ENCODE results near the gene WDR1.

WDR1 gene

GRCh38 chr4:10113362-10114047, 3.1 kb downstream of the WDR1 start:
- DNase-seq (ENCODE audit: low read depth): no peak

- DNase-seq (ENCODE audit: low read depth): no peak
Measured at GRCh38 chr4:10112658-10113284, 3.8 kb downstream of the WDR1 start.

DNA sequence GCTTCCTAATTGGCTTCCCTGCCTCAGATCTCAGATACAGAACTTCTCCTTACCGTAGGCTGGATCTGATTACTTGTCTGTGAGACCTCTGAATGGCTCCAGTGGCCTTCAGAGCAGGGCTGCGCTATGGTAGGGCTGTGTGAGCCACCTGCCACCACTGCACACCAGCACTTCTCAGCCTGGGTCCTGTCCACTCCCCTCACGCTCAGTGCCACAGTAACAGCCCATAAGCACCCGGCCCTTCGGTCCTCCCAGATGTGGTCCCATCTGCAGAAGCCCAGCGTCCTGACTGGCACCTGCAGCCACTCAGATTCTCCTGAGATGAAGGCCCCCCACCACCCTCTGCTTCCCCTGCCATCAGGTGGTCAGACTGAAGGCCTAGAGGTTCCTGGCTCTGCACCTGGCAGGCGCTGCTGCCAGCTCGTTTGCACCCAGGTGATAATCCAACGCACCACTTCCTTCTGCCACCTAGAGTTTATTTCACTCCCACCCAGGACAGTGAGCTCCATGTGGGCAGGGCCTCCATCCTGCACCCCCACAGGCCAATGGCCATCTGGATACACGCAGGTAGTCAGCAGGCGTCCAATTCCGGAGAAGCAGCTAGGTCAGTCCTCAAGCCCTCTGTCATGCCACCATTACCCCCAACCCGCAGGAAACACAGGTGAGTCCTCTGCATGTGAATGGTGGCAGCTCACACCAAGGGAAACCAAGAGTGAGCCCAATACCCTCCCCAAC, 5.4 kb downstream of the WDR1 start:
- DNase-seq (ENCODE audit: low read depth): no peak

GRCh38 chr4:10109995-10110670, 6.5 kb downstream of the WDR1 start:
- DNase-seq (ENCODE audit: low read depth): no peak

DNA sequence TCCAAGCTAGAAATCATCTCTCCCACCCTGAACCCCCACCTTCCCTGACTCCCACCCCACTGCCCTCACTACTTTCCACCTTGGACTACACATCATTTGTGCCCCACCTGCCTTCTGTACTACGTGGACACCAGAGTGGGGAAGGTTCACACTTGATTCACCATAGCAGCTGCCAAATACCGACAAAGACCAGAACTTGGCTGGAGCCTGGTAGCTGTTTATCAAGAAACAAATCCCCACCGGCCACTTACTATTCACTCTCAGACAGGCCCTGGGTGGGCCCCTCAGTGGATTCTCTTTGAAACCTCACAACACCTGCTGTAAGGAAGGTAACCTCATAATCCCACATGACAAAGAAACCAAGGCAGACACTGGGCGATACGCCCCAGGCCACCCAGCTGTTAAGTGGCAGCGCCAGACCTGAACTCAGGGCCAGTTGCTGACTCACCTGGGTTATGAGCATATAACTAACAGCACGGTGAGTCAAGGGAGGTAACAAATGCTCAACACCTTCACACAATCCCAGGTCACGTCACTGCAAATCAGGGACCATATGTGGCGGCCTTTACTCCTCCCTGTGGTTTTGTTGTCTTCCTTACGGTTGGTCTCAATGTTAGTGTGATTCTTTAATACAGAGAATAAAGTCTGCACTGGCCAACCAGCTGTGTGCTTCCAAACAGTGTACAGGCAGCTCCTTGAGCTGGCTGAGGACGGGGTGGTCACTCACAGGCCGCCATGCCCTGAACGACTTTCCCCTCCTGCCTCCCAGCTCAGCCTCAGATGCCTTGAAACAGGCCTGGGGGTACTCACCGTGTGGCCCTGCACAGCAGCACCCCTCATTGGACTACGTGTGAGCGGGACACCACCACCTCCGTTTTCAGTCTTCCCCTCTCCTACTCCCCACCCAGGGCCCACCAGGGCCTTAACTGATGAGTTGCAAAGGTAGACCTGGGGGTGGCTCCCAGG, 7.5 kb downstream of the WDR1 start:
- no peak for DNase-seq (ENCODE audit: low read depth)

- DNase-seq (ENCODE audit: low read depth): no peak
Measured at GRCh38 chr4:10108391-10108790, 8.2 kb downstream of the WDR1 start.

DNA sequence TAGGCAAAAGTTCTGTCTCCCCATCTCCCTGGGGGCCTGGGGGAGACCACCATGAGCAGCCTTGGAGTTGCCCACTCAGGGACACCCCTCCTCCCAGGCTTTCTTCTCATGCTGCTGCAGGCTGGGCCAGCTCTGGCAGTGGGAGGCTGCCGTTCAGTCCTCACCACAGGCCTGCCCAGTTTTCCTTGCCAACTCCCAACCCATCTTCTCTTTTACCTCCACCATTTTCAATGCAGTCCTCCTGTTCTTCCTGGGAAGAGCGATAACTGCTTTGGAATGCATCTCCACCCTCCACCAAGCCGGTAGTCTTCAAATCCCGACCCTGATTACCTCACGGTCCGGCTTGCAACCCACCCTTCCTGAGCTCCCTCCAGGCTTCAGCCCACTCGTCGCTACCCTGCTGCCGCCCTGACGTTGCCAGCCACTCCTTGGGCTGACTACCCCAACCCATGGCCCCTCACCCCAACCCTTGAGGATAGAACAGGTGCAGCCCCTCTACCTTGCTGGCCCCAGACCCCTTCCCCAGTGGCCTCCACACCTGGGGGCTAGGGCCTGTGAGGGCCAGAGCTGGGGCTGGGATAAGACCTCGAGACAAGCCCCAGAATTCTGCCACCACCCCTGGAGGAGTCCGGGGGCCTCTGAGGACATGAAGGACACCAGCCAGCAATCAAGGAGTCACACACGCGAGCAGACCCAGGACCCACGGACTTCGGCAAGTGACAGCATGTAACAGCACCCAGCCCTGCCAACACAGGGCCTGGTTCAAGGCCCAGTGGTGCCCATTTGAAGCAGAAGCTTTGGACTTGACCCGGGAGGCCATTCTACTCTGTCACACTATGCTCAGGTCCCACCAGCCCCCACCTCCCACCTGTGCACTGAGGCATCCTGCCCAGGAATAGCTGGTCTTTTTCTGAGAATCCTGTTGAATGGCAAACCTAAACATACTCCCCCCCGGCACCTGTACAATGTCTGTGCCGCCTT, 9.2 kb downstream of the WDR1 start:
- no peak for DNase-seq (ENCODE audit: low read depth)

DNA sequence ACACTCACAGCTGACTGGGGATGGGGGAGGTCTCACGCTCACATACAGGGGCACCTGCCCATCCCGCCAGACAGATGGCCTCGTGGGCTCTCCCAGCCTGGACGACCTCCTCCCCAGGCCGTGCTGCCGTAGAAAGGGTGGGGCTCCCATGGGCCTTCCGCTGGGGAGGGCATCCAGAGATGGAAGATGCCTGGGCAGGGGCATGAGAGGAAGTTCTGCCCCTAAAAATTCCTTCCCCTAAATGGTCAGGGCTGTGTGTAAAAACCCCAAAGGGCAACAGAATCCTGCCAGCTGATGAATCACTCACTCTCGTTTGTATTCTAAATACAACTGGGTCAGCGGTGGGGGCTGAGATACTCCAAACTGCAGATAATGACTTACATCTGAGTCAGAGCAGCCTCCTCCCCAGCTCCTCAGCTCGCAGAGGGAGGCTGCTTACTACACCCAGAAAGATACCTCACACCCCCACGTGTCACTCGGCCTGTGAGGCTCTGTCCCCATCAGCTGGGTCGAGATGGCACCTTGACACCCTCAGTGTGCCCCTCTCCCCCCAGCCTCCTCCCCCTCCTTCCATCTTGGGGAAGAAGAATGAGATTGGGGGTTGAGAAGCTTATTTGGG, 10.1 kb downstream of the WDR1 start:
- DNase-seq (ENCODE audit: low read depth): peak; percentile 68

GRCh38 chr4:10105920-10106319, 10.7 kb downstream of the WDR1 start:
- DNase-seq (ENCODE audit: low read depth): no peak

- DNase-seq (ENCODE audit: low read depth): no peak
Measured at GRCh38 chr4:10105421-10105820, 11.2 kb downstream of the WDR1 start.

- DNase-seq (ENCODE audit: low read depth): no peak
Measured at GRCh38 chr4:10104991-10105276, 11.7 kb downstream of the WDR1 start.

- no peak for DNase-seq (ENCODE audit: low read depth)
Measured at GRCh38 chr4:10104211-10104990, 12.2 kb downstream of the WDR1 start.

GRCh38 chr4:10102474-10103332, 13.9 kb downstream of the WDR1 start:
- DNase-seq (ENCODE audit: low read depth): no peak

DNA sequence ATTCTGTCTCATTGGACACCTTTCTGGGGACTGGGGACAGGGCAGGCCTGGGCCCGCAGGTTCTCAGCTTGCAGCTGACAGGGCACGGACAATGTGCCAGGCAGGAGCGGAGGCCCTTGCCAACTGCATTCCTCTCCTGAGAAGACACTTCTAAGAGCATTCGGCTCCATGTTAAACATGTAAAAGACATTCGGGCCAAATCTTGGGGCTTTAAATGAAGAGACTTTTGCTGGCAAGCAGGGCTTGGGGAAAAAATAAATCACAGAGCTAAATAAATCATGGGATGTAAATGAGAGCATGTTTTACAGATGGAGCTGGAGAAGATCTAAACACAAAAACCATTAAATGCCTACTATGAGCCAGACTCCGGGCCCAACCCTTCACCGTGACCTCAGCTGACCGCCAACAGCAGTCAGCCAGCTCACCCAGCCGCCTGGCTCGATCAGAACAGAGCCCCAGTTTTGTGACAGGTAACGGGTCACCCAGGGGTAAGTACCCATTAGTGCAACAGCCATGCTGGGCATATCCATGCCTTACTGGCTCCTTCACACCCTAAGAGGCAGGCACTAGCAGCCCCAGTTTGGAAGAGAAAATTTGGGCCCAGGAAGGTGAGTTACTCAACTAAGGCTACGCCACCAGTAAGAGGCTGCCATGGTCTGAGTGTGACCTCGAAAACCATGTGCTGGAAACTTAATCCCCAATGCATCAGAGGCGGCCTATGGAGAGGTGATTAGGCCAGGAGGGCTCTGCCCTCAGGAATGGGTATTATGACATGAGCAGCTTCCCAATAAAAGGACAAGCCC, 14.7 kb downstream of the WDR1 start:
- no peak for DNase-seq (ENCODE audit: low read depth)

DNA sequence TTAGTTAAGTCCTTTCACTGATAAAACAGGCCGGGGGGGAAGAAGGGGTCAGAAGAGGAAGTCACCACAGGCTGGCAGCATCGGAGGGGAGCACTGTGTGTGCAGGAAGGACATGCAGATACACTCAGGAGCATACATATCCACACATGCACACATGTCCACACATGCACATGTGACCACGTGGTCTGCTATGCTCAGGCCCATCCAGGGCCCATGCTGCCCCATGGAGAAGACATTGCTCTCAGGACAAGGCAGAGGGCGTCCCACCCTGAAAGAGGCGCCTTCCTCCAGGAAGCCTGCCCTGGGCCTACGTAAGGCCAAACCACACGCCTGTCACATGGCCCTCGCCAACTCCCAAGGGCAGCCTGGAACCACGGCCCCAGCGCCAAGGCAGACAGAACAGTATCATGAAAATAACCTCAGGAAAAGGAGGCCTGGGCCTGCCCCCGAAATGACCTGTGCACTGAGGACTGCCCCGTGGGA, 15.8 kb downstream of the WDR1 start:
- no peak for DNase-seq (ENCODE audit: low read depth)

DNA sequence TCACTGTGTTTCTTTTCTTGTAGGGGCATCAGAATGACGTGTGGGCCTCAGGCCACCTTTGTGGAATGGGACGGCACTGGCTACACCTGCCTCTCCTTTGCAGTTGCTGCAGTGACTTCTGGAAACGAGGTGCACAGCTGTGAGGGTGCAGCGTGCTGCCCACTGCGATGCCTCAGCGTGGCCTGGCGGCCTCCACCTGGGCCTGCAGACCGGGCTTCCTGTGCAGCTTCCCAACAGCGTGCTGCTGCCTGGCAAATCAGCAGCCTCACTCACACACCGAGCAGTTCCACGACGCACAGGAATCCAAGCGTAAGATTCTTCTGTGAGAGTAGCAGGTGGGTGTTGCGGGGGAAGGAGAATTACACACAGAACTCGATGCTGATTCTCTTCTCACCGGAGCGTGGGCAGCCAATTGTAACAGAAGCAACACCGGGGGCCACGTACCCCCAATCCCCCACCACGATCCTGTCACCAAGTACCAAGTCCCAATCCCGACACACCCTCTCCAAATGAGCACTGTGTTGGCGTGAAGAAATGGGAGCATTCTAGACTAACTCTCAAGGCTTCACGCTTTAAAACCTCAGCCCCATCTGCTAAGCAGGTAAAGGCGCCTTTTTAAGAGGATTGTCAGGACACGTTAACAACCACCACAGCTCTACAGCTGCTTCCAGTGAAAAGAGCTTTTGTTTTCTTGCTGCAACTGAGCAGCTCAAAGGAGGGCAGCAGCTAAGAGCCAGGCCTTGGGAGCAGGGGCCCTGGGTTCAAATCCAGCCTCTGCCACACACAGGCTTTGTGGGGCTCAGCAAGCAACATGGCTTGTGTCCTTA, 16.9 kb downstream of the WDR1 start:
- DNase-seq (ENCODE audit: low read depth): no peak
